Measurements from ENCODE around the gene TTYH1.
A peak's percentile ranks its signal among the peaks of the same experiment; 100 is the strongest.

The TTYH1 gene

GRCh38 chr19:54424660-54425381 is 9.6 kb downstream of the TTYH1 start:
- no peak for DNase-seq

GRCh38 chr19:54425382-54425723 is 10.1 kb downstream of the TTYH1 start:
- DNase-seq, result no peak

GRCh38 chr19:54426291-54426931 is 11.1 kb downstream of the TTYH1 start:
- DNase-seq, result no peak

GRCh38 chr19:54427586-54427985 is 12.3 kb downstream of the TTYH1 start:
- DNase-seq, result no peak

GRCh38 chr19:54428323-54429175 is 13.3 kb downstream of the TTYH1 start:
- no peak for DNase-seq

- DNase-seq, result no peak
Observed at GRCh38 chr19:54429176-54429495, 13.9 kb downstream of the TTYH1 start.

- DNase-seq, result no peak
Observed at GRCh38 chr19:54429545-54430227, 14.4 kb downstream of the TTYH1 start.

- no peak for DNase-seq
Observed at GRCh38 chr19:54430306-54431254, 15.3 kb downstream of the TTYH1 start.

GRCh38 chr19:54431255-54431838 is 16.1 kb downstream of the TTYH1 start:
- peak; percentile 67 for DNase-seq

- DNase-seq, result no peak
Observed at GRCh38 chr19:54432144-54432738, 17.0 kb downstream of the TTYH1 start.

GRCh38 chr19:54433697-54434096 is 18.4 kb downstream of the TTYH1 start:
- no peak for DNase-seq

- no peak for DNase-seq
Observed at GRCh38 chr19:54434112-54434872, 19.0 kb downstream of the TTYH1 start.

GRCh38 chr19:54434873-54435214 is 19.6 kb downstream of the TTYH1 start:
- no peak for DNase-seq

- no peak for DNase-seq
Observed at GRCh38 chr19:54435551-54436016, 20.3 kb downstream of the TTYH1 start.

GRCh38 chr19:54436031-54436523 is 20.8 kb downstream of the TTYH1 start:
- DNase-seq, result no peak

- no peak for DNase-seq
Observed at GRCh38 chr19:54436628-54437252, 21.5 kb downstream of the TTYH1 start.

- no peak for DNase-seq
Observed at GRCh38 chr19:54439174-54439851, 24.0 kb downstream of the TTYH1 start.

GRCh38 chr19:54440641-54441040 is 25.4 kb downstream of the TTYH1 start:
- DNase-seq, result no peak

GRCh38 chr19:54444737-54445136 is 29.5 kb downstream of the TTYH1 start:
- DNase-seq, result no peak
